LHCN-M2 (cell line): ENCODE data around the gene CPB2. TPM values are rescaled to one million over a fixed set of nuclear protein-coding genes. Genes with fewer than 3 reads are reported as not detected.

Source experiments
- DNase-seq: peaks from one replicate; pipeline ENCODE4 v3.0.0-alpha.2; 2012; ENCODE audit warnings: low read depth
- total RNA-seq: library from RNA; depleted of rRNA; stranded (reverse); fragments of >200 nt; gene quantifications from 2 replicates; pipeline ENCODE4 v1.2.3, GENCODE V29; 2014

The CPB2 gene
- total RNA-seq, 1 experiment from 2014 or later = not detected

- DNase-seq = peak; percentile 95
Observed at GRCh38 chr13:46052319-46053161, 52.3 kb downstream of the CPB2 start, which contains the start of gene ZC3H13. ZC3H13 (minus strand) TSS chr13:46052746; CDS start chr13:46045507, 7,239 bp downstream.

GRCh38 chr13:46051968-46052318 lies 52.9 kb downstream of the CPB2 start:
- DNase-seq = no peak

- DNase-seq = no peak
Observed at GRCh38 chr13:46050771-46051170, 54.1 kb downstream of the CPB2 start.

- DNase-seq = no peak
Observed at GRCh38 chr13:46045424-46045823, 59.4 kb downstream of the CPB2 start.

GRCh38 chr13:46043647-46044046 lies 61.2 kb downstream of the CPB2 start:
- no peak for DNase-seq

GRCh38 chr13:46041419-46041839 lies 63.4 kb downstream of the CPB2 start:
- DNase-seq = peak; percentile 8

GRCh38 chr13:46040763-46041162 lies 64.1 kb downstream of the CPB2 start:
- no peak for DNase-seq

GRCh38 chr13:46039411-46040182 lies 65.2 kb downstream of the CPB2 start:
- DNase-seq = no peak

- no peak for DNase-seq
Observed at GRCh38 chr13:46038296-46038695, 66.5 kb downstream of the CPB2 start.

GRCh38 chr13:46035066-46035465 lies 69.8 kb downstream of the CPB2 start:
- no peak for DNase-seq

- DNase-seq = no peak
Observed at GRCh38 chr13:46032341-46032740, 72.5 kb downstream of the CPB2 start.

- DNase-seq = no peak
Observed at GRCh38 chr13:46031581-46032263, 73.1 kb downstream of the CPB2 start.

- no peak for DNase-seq
Observed at GRCh38 chr13:46025157-46025556, 79.7 kb downstream of the CPB2 start.

GRCh38 chr13:46022481-46022880 lies 82.4 kb downstream of the CPB2 start:
- DNase-seq = peak; percentile 27

- no peak for DNase-seq
Observed at GRCh38 chr13:46016216-46016615, 88.6 kb downstream of the CPB2 start.

GRCh38 chr13:46015366-46015765 lies 89.5 kb downstream of the CPB2 start:
- DNase-seq = no peak

- DNase-seq = no peak
Observed at GRCh38 chr13:46012404-46012803, 92.4 kb downstream of the CPB2 start.

GRCh38 chr13:46010148-46010547 lies 94.7 kb downstream of the CPB2 start:
- no peak for DNase-seq

- DNase-seq = no peak
Observed at GRCh38 chr13:46008631-46009030, 96.2 kb downstream of the CPB2 start.

- DNase-seq = no peak
Observed at GRCh38 chr13:46006688-46007452, 98.0 kb downstream of the CPB2 start.

- no peak for DNase-seq
Observed at GRCh38 chr13:46004491-46004890, 100.3 kb downstream of the CPB2 start.
